Astrocyte of the spinal cord (primary cell): ENCODE results near the gene IDH3G.

Experiments used
- DNase-seq: peaks from one replicate; pipeline ENCODE4 v3.0.0; 2011; ENCODE audit warnings: low read depth, low spot score
- H3K4me3 ChIP-seq: 2 replicates; pipeline ENCODE4 v1.5.1; 2011; ENCODE audit warnings: low read depth, mild to moderate bottlenecking, low read length, moderate library complexity
- in situ Hi-C: cut with HindIII; loops from 2 replicates; pipeline ENCODE4 v1.10.0; 2017; ENCODE audit warnings: low sequenced_read_pairs
- TF ChIP-seq, protein P1 (sequence below): IDR thresholded peaks from 2 replicates; pipeline ENCODE4 v1.5.1; 2012; ENCODE audit warnings: low read depth, mild to moderate bottlenecking, low read length, inconsistent platforms

Gene IDH3G

DNA sequence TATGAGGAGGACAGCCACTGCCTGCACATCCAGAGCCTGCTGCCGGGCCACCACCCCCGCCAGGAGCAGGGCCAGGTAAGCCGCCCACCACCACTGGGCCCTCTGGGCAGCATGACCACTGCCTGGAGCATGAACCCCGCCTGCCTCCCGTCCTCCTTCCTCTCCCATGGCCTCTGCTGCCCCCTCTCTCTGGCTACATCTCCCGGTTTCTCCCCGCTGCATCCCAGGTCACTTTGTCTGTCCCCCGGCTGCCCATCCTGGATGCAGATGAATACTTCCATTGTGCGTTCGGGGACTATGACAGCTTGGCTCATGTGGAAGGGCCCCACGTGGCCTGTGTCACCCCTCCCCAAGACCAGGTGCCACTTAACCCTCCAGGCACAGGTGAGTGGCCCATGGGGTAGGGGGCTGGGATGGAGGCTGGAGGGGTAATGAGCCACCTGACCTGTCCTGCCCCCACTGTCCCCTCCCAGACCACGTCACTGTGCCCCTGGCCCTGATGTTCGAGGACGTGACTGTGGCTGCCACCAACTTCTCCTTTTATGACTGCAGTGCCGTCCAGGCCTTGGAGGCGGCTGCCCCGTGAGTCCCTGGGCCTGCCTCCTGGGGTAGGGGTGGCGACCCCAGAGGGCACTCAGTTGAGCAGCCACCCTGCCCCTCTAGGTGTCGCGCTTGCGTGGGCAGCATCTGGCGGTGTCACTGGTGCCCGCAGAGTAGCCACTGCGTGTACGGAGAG is 24.1 kb downstream of the IDH3G start:
- no peak overlapping the region for H3K4me3 ChIP-seq
- in situ Hi-C loops: no loop called here
- TF ChIP-seq, protein P1, sequence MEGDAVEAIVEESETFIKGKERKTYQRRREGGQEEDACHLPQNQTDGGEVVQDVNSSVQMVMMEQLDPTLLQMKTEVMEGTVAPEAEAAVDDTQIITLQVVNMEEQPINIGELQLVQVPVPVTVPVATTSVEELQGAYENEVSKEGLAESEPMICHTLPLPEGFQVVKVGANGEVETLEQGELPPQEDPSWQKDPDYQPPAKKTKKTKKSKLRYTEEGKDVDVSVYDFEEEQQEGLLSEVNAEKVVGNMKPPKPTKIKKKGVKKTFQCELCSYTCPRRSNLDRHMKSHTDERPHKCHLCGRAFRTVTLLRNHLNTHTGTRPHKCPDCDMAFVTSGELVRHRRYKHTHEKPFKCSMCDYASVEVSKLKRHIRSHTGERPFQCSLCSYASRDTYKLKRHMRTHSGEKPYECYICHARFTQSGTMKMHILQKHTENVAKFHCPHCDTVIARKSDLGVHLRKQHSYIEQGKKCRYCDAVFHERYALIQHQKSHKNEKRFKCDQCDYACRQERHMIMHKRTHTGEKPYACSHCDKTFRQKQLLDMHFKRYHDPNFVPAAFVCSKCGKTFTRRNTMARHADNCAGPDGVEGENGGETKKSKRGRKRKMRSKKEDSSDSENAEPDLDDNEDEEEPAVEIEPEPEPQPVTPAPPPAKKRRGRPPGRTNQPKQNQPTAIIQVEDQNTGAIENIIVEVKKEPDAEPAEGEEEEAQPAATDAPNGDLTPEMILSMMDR: no peak
- no peak for DNase-seq

DNA sequence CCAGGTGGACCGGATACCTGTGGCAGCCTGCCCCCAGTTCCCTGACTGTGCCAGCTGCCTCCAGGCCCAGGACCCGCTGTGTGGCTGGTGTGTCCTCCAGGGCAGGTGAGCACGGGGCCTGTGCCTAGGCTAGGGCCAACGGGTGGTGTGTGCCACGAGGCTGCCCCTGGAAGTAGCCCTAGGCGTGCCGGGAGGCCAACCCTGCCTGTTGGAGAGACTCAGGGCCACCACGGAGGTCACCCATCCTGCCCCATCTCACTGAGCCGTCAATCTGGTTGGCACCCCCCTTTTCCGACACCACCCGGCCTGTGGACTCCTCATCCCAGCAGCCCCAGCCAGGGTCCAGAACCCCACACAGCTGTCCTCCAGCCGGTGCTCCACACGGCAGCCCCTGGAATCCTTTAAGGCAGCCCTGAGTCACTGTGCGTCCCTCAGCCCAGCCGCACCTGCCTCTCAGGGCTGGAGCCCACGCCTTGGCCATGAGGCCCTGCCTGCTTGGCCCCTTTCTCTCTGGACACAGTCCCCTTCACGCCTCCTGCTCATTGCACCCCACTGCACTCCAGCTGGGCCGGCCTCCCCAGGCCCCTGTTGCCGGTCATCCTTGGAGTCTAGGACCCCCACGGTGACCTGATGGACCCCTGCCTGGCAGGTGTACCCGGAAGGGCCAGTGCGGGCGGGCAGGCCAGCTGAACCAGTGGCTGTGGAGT is 24.9 kb downstream of the IDH3G start:
- H3K4me3 ChIP-seq: no peak overlapping the region
- no peak for DNase-seq
- in situ Hi-C loops: no loop called here
- TF ChIP-seq, protein P1: no peak

DNA sequence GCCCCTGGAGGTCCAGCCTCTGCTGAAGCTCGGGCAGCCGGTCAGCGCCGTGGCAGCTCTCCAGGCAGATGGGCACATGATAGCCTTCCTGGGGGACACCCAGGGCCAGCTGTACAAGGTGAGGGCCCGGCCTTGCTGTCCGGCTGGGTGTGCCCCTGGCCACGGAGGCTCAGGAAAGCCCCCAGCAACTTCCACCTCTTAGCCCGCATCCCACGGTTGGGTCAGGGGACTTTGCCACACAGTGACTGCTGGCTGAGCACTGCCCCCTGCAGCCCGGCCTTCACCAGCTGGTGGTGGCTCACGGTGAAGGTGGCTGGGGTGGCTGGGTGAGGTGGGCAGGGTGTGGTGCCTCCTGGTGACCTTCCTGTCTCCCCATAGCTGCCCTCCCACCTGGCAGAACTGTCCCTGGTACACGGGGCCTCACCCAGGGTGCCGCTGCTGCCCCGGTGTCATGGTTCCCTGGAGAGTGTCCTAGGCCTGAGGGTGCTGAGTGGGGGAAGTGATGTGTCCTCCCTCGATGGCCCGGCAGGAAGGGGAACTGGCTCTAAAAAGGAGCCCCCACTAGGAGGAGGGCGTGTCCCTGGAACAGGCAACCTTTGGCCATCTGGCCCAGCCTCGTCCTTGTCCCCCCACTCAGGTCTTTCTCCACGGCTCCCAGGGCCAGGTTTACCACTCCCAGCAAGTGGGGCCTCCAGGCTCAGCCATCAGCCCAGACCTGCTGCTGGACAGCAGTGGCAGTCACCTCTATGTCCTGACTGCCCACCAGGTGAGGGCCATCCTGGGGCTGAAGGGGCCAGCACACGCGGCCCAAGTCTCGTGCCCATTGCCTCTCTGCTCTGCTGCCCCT is 25.6 kb downstream of the IDH3G start:
- in situ Hi-C loops: no loop called here
- no peak for DNase-seq
- TF ChIP-seq, protein P1: no peak
- H3K4me3 ChIP-seq: no peak overlapping the region

DNA sequence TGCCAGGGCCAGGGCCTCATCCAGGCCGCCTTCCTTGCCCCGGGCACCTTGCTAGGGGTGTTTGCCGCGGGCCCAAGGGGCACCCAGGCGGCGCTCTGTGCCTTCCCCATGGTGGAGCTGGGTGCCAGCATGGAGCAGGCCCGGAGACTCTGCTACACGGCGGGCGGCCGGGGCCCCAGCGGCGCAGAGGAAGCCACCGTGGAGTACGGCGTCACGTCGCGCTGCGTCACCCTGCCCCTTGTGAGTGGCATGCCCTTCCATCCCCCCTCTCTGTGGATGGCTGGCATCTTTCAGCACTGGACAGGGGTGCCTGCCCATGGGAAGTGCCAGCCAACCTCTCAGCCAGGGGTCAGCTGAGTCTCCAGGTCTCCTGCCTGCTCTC is 26.5 kb downstream of the IDH3G start:
- DNase-seq: no peak
- in situ Hi-C loops: no loop called here
- TF ChIP-seq, protein P1: no peak
- no peak overlapping the region for H3K4me3 ChIP-seq

DNA sequence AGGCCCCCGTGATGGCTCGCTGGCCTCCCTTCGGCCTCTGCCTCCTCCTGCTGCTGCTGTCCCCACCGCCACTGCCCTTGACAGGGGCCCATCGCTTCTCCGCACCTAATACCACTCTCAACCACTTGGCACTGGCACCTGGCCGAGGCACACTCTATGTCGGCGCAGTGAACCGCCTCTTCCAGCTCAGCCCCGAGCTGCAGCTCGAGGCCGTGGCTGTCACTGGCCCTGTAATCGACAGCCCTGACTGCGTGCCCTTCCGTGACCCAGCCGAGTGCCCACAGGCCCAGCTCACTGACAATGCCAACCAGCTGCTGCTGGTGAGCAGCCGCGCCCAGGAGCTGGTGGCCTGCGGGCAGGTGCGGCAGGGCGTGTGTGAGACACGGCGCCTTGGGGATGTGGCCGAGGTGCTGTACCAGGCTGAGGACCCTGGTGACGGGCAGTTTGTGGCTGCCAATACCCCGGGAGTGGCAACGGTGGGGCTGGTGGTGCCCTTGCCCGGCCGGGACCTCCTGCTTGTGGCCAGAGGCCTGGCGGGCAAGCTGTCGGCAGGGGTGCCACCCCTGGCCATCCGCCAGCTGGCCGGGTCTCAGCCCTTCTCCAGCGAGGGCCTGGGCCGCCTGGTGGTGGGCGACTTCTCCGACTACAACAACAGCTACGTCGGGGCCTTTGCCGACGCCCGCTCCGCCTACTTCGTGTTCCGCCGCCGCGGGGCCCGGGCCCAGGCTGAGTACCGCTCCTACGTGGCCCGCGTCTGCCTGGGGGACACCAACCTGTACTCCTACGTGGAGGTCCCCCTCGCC is 27.1 kb downstream of the IDH3G start:
- DNase-seq: no peak
- no peak overlapping the region for H3K4me3 ChIP-seq
- in situ Hi-C loops: no loop called here
- TF ChIP-seq, protein P1: no peak
